Coronary artery (tissue), 2 donors: ENCODE results near the gene TSPAN18.

Source experiments
- DNase-seq: peaks from one replicate; pipeline ENCODE4 v3.0.0-alpha.2; 2017; ENCODE audit warnings: low spot score
- H3K27ac ChIP-seq, 2 donors: fragments of 200-600 bp; sonication (generic); one replicate each; pipeline ENCODE4 v1.5.1; 2016 to 2019
- H3K4me3 ChIP-seq: fragments of 200-600 bp; sonication (generic); 2 replicates; pipeline ENCODE4 v1.5.1; 2016; ENCODE audit warnings: mild to moderate bottlenecking, moderate library complexity
- TF ChIP-seq, protein P1 (sequence below): fragments of 200-600 bp; sonication (generic); IDR thresholded peaks from one replicate; pipeline ENCODE4 v1.5.1; 2019; ENCODE audit warnings: antibody characterized with exemption

Gene TSPAN18

DNA sequence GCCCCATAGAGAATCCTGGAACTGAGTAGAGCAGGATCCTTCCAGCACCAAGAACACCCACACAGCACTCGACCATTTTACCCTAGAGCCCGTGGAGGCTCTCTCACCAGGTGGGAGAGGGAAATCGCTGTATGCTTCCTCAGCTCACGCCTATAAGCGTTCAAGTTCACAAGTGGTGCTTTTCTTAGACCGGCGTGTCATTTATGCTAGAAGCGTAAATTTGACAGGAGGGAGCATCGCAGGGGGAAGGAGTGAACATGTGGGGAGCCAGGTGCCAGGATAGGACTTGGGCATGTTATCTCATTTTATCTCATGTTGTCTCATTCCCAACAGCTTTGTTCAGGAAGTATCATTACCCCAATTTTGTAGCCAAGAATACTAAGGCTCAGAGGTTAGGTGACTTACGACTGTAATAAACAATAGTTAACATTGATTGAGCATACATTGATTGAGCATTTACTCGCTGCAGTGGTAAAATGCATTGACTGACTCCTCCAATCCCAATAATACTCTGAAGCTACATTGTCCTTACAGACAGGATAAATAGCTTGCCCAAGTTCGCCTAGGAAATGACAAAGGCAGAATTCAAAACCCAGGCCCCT, 243.0 kb downstream of the TSPAN18 start:
- H3K27ac ChIP-seq, result no peak overlapping the region
- TF ChIP-seq, protein P1, sequence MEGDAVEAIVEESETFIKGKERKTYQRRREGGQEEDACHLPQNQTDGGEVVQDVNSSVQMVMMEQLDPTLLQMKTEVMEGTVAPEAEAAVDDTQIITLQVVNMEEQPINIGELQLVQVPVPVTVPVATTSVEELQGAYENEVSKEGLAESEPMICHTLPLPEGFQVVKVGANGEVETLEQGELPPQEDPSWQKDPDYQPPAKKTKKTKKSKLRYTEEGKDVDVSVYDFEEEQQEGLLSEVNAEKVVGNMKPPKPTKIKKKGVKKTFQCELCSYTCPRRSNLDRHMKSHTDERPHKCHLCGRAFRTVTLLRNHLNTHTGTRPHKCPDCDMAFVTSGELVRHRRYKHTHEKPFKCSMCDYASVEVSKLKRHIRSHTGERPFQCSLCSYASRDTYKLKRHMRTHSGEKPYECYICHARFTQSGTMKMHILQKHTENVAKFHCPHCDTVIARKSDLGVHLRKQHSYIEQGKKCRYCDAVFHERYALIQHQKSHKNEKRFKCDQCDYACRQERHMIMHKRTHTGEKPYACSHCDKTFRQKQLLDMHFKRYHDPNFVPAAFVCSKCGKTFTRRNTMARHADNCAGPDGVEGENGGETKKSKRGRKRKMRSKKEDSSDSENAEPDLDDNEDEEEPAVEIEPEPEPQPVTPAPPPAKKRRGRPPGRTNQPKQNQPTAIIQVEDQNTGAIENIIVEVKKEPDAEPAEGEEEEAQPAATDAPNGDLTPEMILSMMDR, result no peak
- no peak for DNase-seq
- H3K4me3 ChIP-seq, result no peak overlapping the region

DNA sequence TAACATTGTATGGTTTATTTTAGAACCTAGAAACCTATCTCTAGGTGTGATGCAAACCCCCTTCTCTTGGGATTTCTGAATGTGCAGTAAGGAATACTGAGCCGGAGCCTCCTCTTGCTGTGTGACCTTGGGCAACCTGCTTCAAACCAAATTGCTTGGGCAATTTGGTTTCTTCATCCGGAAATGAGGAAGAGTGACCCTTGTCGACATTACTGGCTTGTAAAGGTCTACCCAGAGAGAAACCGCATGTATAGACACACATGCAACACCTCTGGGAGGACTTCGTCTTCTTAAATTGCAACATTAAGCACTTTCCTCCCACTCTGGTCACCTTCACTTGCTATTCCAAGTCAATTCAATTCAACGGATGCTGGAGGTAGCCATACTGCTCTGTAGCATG, 243.5 kb downstream of the TSPAN18 start:
- TF ChIP-seq, protein P1, result no peak
- Histone ChIP-seq H3K4me3 (no peak overlapping the region), H3K27ac (no peak overlapping the region)
- DNase-seq, result no peak

DNA sequence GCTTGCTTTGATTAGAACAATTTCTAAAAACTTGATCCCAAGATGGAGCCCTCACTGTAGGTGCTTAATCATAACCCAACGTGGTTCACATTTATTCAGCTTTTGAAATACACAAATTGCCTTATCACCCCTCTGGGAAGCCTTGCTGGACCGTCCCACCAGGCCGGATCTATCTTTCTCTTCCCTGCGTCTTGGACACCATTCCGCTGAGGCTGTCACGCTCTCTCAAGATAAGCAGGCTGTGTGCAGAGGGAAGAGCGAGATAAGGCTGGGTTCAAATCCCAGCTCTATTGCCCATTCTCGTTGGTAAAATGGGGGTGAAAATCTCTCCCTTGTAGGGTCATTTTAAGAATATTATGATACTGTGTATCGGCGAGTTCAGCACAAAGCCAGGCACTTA, 244.4 kb downstream of the TSPAN18 start:
- no peak overlapping the region for H3K27ac ChIP-seq
- TF ChIP-seq, protein P1, result no peak
- no peak for DNase-seq
- no peak overlapping the region for H3K4me3 ChIP-seq

DNA sequence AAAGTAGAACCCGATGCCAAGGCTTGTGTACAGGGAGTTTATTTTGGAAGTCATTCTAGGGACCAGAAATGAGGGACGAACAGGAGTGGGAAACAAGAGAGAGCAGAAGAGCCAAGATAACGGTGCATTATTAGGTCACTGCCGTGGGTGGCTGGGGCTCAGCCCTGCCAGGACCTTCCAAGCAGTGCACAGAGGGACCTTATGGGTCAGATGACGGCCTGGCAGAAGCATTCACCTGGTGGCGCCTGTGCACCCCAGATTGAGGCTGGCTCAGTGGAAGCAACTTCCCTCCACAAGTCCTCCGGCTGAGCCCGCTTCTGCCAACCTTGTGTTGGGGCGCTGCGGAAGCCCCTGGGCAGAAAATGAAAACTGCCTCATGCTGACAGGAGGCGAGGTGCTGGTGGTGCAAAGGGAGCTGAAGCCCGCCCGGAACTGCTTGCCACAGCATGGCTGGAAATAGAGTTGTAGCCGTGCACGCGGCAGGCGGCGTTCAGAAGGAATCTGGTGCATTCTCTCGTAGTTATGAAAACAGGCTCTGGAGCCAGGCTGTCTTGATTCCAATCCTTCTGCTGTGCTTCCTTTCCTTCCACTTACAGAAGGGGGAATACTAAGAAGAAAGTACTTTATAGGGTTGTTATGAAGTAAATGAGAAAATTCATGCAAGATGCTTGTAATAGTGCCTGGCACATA, 246.1 kb downstream of the TSPAN18 start:
- Histone ChIP-seq H3K4me3 (peak overlapping the region; percentile 5), H3K27ac (no peak overlapping the region)
- TF ChIP-seq, protein P1, result no peak
- DNase-seq, result no peak

DNA sequence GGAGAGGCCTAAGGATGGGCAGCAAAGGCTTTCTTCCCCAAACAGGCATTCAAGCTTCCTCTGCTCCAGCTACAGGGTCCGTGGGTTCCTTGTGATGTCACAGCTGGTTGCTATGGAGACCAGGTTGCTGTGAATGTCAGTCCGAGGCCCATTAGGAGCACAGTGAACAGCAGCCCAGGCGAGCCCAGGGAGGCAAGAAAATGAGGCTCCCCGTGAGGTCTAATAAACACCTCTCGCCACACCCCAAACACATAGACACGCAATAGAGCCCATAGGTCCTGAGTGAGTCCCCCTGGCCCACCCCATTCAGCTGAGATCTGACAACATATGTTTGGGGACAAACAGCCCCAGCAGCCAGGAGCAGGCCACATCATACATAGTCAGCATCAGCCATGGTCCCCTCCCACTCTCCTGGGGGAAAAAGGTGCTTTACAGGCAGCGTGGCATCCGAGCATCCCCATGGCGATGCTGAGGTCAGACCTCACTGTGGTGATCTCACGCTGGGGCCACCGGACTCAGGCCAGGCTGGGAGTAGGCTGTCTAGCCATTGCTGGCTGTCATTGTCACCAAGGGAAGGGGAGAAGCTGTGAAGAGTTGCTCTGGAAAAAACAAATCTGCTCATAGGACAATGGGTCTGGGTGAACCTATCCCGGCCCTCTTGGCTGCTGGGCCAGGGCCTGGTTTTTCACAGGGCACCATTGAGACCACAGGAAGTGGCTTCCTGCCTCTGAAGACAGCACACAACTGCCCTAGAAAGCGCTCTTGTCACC, 247.1 kb downstream of the TSPAN18 start:
- DNase-seq, result no peak
- Histone ChIP-seq H3K27ac (no peak overlapping the region), H3K4me3 (no peak overlapping the region)
- TF ChIP-seq, protein P1, result no peak

DNA sequence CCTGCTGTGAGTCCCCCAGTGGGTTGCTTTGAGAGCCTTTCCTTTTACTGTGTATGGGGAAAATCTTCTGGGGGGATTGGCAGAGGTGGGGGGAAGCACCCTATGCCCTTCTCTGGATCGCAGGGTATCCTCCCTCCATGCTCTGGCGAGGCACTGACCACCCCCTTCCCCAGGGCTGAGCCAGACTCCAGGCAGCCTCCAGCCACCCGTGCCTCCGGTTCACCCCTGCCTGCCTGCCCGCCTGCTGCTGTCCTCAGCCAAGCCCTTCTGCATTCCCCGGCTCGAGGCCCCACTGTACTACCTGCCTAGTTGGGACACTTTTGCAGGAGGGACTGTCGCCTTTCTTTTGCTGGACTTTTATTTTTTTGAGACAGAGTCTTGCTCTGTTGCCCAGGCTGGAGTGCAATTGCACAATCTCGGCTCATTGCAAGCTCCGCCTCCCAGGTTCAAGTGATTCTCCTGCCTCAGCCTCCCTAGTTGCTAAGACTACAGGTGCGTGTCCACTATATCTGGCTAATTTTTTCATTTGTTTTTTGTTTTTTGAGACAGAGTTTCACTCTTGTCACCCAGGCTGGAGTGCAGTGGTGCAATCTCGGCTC, 247.7 kb downstream of the TSPAN18 start:
- DNase-seq, result no peak
- TF ChIP-seq, protein P1, result no peak
- H3K4me3 ChIP-seq, result no peak overlapping the region
- no peak overlapping the region for H3K27ac ChIP-seq
